ENCODE results near the gene PPARG.
"Not testable (repeated sequence)": the region's sequence is repeated elsewhere in the genome, so short reads cannot be mapped to it uniquely, and the experiment has no call there.

PPARG gene

DNA sequence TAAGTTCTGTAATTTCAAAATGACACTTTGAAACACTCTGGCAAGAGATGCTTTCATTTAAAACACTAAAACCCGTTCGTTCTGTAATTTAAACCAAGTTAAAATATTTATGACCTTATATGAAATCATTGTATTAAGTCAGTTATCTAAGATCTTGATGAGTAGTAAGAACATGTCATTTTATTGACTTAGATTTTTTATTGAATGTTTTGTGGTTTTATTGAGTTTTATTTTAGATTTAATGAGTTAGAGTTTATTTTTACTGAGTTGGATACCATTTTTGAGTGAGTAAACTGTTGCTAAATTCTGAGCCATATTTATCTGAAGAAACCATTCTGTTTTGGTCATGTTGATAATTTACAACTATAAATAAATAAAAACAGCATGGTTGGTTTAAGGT, 94.3 kb downstream of the PPARG start:
- no peak for DNase-seq

- no peak for DNase-seq
Measured at GRCh38 chr3:12384451-12385233, 95.8 kb downstream of the PPARG start.

DNA sequence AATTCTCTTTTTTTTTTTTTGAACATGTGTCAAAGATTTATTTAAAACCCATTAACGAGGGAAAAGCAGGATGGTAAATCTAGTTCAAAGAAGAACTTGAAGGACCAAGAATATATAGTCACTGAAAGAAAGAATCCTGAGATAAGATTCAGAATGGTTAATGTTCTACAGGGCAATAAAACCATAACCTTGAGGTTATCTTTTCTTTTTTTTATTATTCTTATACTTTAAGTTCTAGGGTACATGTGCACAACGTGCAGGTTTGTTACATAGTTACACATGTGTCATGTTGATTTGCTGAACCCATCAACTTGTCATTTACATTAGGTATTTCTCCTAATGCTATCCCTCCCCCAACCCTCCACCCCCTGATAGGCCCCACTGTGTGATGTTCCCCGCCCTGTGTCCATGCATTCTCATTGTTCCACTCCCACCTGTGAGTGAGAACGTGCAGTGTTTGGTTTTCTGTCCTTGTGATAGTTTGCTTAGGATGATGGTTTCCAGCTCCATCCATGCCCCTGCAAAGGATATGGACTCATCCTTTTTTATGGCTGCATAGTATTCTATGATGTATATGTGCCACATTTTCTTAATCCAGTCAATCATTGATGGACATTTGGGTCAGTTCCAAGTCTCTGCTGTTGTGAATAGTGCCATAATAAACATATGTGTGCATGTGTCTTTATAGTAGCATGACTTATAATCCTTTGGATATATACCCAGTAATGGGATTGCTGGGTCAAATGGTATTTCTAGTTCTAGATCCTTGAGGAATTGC, 97.8 kb downstream of the PPARG start:
- DNase-seq: not testable (repeated sequence)

GRCh38 chr3:12388185-12388584, 99.3 kb downstream of the PPARG start:
- no peak for DNase-seq

DNA sequence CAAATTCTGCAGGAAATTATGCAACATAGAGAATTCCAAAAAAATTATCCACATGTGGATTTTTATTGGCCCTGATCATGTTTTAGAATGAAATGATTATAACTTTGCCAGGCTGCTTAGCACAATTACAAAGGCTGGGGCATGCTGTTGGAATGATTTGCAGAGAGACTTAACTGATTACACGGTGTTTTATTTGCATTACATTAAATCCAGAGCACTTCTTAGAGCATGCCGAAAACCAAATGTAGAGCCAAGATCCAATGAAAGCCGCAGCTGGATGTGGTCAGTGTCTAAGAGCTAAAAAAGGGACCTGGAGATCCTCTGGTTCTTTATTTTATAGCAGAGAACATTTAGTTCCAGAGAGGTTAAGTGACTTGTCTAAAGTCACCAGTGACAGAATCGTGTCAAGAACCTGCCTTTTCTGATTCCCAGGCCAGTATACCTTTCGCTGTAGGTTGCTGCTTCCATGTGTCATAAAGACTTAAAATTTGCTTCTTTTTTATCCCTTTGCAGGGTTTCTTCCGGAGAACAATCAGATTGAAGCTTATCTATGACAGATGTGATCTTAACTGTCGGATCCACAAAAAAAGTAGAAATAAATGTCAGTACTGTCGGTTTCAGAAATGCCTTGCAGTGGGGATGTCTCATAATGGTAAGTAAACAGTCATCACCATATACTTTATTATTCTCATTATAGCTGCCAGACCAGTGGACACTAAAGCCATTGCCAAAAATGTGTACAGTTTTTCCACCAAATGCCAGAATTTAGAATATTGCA, 103.4 kb downstream of the PPARG start:
- DNase-seq: no peak

DNA sequence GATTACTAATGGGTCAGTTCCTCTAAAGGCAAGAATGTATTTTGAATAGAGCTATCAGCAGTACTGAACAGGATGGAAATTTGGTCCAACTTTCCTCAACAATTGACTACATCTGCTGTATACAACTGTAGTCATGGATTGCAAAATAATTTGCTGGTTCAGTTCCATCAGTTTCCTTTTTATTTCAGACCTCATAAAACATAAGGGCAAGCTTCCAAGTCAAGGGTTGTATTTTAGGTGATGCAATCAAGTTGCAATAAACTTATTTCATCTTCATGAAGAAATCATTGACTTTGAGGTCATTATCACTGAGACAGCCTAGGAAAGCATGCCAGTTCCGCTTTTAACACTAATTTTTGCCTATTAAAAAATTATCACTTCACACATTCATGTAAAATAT, 105.0 kb downstream of the PPARG start:
- no peak for DNase-seq

- DNase-seq: no peak
Measured at GRCh38 chr3:12394569-12395271, 105.8 kb downstream of the PPARG start.

GRCh38 chr3:12395349-12396012, 106.6 kb downstream of the PPARG start:
- DNase-seq: no peak

- no peak for DNase-seq
Measured at GRCh38 chr3:12396471-12396870, 107.6 kb downstream of the PPARG start.

DNA sequence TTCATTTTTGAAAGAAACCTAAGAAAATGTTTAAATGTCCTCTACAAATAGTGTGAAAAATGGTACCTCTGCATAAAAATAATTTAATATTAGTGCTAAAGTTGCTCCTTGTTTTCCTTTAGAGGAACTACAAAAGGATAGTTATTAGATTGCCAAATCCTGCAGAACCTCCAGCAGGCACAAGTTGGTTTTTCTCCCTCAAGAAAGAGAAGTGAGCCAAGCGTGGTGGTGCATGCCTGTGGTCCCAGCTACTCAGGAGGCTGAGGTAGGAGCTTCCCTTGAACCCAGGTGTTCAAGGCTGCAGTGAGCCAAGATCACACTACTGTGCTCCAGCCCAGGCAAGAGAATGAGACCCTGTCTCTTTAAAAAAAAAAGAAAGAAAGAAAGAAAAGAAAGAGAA, 110.4 kb downstream of the PPARG start:
- DNase-seq: no peak

GRCh38 chr3:12400616-12401194, 111.8 kb downstream of the PPARG start:
- DNase-seq: no peak

GRCh38 chr3:12401208-12401607, 112.3 kb downstream of the PPARG start:
- DNase-seq: no peak

DNA sequence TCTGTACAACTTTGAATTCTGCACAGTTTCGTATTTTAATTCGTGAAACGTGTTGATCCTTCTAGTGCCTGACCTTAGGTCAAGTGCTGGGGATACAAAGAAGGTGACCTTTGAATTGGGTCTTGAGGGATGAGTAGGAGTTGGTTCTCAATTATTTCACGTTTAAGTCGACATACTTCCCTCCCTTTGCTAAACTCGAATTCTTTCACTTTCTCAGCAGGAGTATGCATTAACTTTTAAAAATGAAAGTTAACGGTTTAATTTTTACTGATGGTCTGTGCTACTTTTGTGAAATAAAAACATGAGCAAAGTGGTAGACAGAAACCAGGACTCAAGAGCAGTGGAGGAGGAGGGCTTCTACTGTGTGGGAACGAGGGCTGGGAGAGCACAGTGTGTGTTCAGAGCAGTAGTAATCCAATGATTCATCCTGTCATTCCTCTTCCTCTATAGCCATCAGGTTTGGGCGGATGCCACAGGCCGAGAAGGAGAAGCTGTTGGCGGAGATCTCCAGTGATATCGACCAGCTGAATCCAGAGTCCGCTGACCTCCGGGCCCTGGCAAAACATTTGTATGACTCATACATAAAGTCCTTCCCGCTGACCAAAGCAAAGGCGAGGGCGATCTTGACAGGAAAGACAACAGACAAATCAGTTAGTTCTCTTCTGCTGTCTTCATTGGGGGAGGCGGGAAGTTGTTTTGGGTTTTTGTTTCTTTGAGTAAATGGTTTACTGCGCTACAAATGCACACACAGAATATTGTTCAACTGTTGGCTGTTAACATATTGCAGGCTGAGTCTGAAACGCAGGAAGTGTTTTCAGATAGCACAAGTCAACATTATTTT, 116.8 kb downstream of the PPARG start:
- no peak for DNase-seq

- DNase-seq: no peak
Measured at GRCh38 chr3:12408984-12409683, 120.3 kb downstream of the PPARG start.

- DNase-seq: no peak
Measured at GRCh38 chr3:12409684-12410596, 121.1 kb downstream of the PPARG start.

DNA sequence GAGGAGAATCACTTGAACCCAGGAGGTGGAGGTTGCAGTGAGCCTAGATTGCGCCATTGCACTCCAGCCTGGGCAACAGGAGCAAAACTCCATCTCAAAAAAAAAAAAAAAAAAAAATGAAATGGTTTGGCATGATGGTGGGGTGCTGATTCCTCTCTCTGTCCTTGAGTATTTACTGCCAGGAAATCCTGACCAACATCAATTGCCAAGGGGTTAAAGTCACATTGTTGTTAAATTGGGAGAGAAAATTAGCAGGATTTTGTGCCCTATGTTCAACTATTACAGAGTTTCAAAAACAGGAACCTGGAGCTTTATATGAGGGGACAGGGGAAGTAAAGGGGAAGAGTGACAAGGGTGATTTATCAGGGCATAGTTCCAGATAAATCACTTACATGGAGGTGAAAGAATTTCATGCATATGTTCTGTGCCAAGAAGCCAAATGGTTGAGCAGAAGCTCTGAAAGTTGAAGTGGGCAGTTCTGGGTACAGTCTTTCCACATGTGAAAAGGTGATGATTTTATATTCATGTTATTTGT, 124.9 kb downstream of the PPARG start:
- DNase-seq: no peak

DNA sequence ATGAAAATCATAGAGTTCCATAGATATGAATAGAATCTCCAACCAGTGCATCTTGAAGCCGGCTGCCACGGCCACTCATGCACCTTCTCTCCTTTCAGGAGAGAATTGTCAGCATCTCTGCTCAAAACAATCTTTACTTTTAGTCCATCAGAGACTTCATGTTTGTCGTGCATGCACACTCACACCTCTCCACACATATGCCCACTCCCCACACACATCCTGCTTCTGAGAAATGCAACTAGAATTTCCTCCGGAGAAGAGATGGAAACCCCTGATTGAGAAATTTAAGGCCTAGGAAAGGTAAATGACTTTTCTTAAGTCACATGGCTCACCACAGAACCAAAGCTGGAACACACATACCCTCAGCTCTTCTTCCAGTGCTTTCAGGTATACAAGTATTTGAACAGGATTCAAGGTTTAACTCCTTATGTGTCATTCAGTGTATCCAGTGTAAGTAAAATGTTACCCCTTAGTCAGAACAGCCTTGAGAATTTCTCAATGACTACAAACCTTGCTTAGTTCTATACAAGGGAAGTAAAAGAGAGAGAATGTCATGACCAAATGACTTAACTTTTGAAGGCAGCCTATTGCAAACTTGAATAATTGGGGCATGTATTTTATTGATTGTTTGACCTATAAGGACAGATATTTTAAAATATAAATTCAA, 126.3 kb downstream of the PPARG start:
- no peak for DNase-seq

- DNase-seq: no peak
Measured at GRCh38 chr3:12416731-12417130, 127.9 kb downstream of the PPARG start.

Data from stimulated activated CD4-positive, alpha-beta T cell treated with anti-CD3 and anti-CD28 coated beads, Interleukin-4, amount 100 ng/mL, for 1 hour (primary cell).